Lower lobe of right lung (tissue), 2 donors: ENCODE measurements around the gene FMO3. TPM values are rescaled to one million over a fixed set of nuclear protein-coding genes. Genes with fewer than 3 reads are reported as not detected.

Experiments
- ATAC-seq, 2 donors: fragments of 200-7000 bp; cut with Tn5 transposase; one replicate each; pipeline ENCODE4 v1.9.1; 2020 to 2022; ENCODE audit warnings: mild to moderate bottlenecking in 2 of 2, moderate library complexity in 2 of 2
- DNase-seq: peaks from one replicate; pipeline ENCODE4 v3.0.0-alpha.2; 2020
- H3K27ac ChIP-seq: fragments of 200-600 bp; one replicate; pipeline ENCODE4 v1.8.0; 2022
- H3K27me3 ChIP-seq: fragments of 200-600 bp; one replicate; pipeline ENCODE4 v1.8.0; 2022; ENCODE audit warnings: low read depth
- H3K36me3 ChIP-seq: fragments of 200-600 bp; one replicate; pipeline ENCODE4 v1.8.0; 2022; ENCODE audit warnings: mild to moderate bottlenecking
- H3K4me1 ChIP-seq: fragments of 200-600 bp; one replicate; pipeline ENCODE4 v1.8.0; 2022
- H3K4me3 ChIP-seq: fragments of 200-600 bp; one replicate; pipeline ENCODE4 v1.8.0; 2022; ENCODE audit warnings: mild to moderate bottlenecking
- H3K9me3 ChIP-seq: fragments of 200-600 bp; one replicate; pipeline ENCODE4 v1.8.0; 2022
- CTCF ChIP-seq: fragments of 200-600 bp; IDR thresholded peaks from one replicate; pipeline ENCODE4 v1.8.0; 2022; ENCODE audit warnings: antibody characterized with exemption, mild to moderate bottlenecking
- intact Hi-C: fragments of 100-400 bp; cut with DNase I; formaldehyde crosslinking; loops from one replicate; pipeline ENCODE4 v1.11.0; 2022
- total RNA-seq: library from RNA; stranded (reverse); fragmentation: NEBNext Ultra II Directional; extraction: Animal tissue kit (Norgen Biotek cat#: 25700); gene quantifications from one replicate; pipeline ENCODE4 v1.2.1, GENCODE V29; 2021
- donor health status: DM: no; HTN: yes; CAD: no; lungs with severe emphysema.

The FMO3 gene
- total RNA-seq, 1 donor from 2014 or later: 13.4 TPM

GRCh38 chr1:171107969-171108368, 17.3 kb downstream of the FMO3 start:
- intact Hi-C loops: no loop called here
- peak overlapping the region; percentile 28 for H3K4me3 ChIP-seq
- H3K9me3 ChIP-seq: no peaks in the 10 kb centered on the region
- no peak for DNase-seq
- H3K4me1 ChIP-seq: no peaks in the 10 kb centered on the region
- peak overlapping the region; percentile 56 for H3K27ac ChIP-seq
- no peak for TF ChIP-seq CTCF
- H3K36me3 ChIP-seq: no peaks in the 10 kb centered on the region
- ATAC-seq: peak in 1 of 2 donors; percentile 35
- H3K27me3 ChIP-seq: no peaks in the 10 kb centered on the region

- Histone ChIP-seq H3K9me3 (no peaks in the 10 kb centered on the region), H3K36me3 (no peaks in the 10 kb centered on the region), H3K27ac (peak overlapping the region; percentile 54), H3K27me3 (no peaks in the 10 kb centered on the region), H3K4me3 (no peak overlapping the region), H3K4me1 (no peaks in the 10 kb centered on the region)
- intact Hi-C loops: no loop called here
- TF ChIP-seq CTCF: no peak
- no peak for ATAC-seq
- DNase-seq: no peak
Measured at GRCh38 chr1:171109966-171110365, 19.3 kb downstream of the FMO3 start.

- TF ChIP-seq CTCF: no peak
- DNase-seq: no peak
- H3K9me3 ChIP-seq: no peaks in the 10 kb centered on the region
- no peaks in the 10 kb centered on the region for H3K27me3 ChIP-seq
- H3K27ac ChIP-seq: peak overlapping the region; percentile 54
- intact Hi-C loops: no loop called here
- peak; percentile 19 to 21 for ATAC-seq
- H3K36me3 ChIP-seq: no peaks in the 10 kb centered on the region
- H3K4me1 ChIP-seq: no peaks in the 10 kb centered on the region
- H3K4me3 ChIP-seq: no peak overlapping the region
Measured at GRCh38 chr1:171110621-171111326, 20.1 kb downstream of the FMO3 start.

GRCh38 chr1:171112119-171112518, 21.4 kb downstream of the FMO3 start:
- no peak overlapping the region for H3K4me3 ChIP-seq
- no peak for ATAC-seq
- no peaks in the 10 kb centered on the region for H3K9me3 ChIP-seq
- no peak for TF ChIP-seq CTCF
- intact Hi-C loops: no loop called here
- peak overlapping the region; percentile 8 for H3K27ac ChIP-seq
- no peak for DNase-seq
- no peaks in the 10 kb centered on the region for H3K36me3 ChIP-seq
- no peaks in the 10 kb centered on the region for H3K4me1 ChIP-seq
- H3K27me3 ChIP-seq: no peaks in the 10 kb centered on the region

GRCh38 chr1:171113382-171113781, 22.7 kb downstream of the FMO3 start:
- DNase-seq: no peak
- Histone ChIP-seq H3K4me1 (no peaks in the 10 kb centered on the region), H3K27me3 (no peaks in the 10 kb centered on the region), H3K4me3 (no peak overlapping the region), H3K27ac (no peak overlapping the region), H3K36me3 (no peaks in the 10 kb centered on the region), H3K9me3 (no peaks in the 10 kb centered on the region)
- intact Hi-C loops: no loop called here
- no peak for ATAC-seq
- no peak for TF ChIP-seq CTCF
